Retinal pigment epithelial cell (primary cell): ENCODE data around the gene CLN3.
"Not testable (repeated sequence)": the region's sequence is repeated elsewhere in the genome, so short reads cannot be mapped to it uniquely, and the experiment has no call there.

Experiments used
- DNase-seq: peaks from one replicate; pipeline ENCODE4 v3.0.0-alpha.2; 2010; ENCODE audit warnings: low read depth
- H3K4me3 ChIP-seq: 2 replicates; pipeline ENCODE4 v1.5.1; 2011; ENCODE audit warnings: mild to moderate bottlenecking, low read length, control low read depth, moderate library complexity
- CTCF ChIP-seq: conservative IDR thresholded peaks from 2 replicates; pipeline ENCODE4 v1.5.1; 2011; ENCODE audit warnings: low read depth, low read length, control low read depth, inconsistent platforms

The CLN3 gene

GRCh38 chr16:28502290-28502689, 10.4 kb upstream of the CLN3 start:
- TF ChIP-seq CTCF, result no peak
- no peak overlapping the region for H3K4me3 ChIP-seq
- no peak for DNase-seq

- TF ChIP-seq CTCF, result no peak
- DNase-seq, result no peak
- H3K4me3 ChIP-seq, result no peak overlapping the region
Measured at GRCh38 chr16:28501258-28502232, 9.7 kb upstream of the CLN3 start.

GRCh38 chr16:28500476-28501180, 8.8 kb upstream of the CLN3 start:
- not testable (repeated sequence) for H3K4me3 ChIP-seq, DNase-seq

- H3K4me3 ChIP-seq, result no peak overlapping the region
- TF ChIP-seq CTCF, result no peak
- DNase-seq, result no peak
Measured at GRCh38 chr16:28499854-28500253, 8.0 kb upstream of the CLN3 start.

- no peak overlapping the region for H3K4me3 ChIP-seq
- DNase-seq, result no peak
- no peak for TF ChIP-seq CTCF
Measured at GRCh38 chr16:28498666-28499381, 7.0 kb upstream of the CLN3 start.

- no peak for TF ChIP-seq CTCF
- H3K4me3 ChIP-seq, result no peak overlapping the region
- DNase-seq, result no peak
Measured at GRCh38 chr16:28497861-28498599, 6.2 kb upstream of the CLN3 start.

GRCh38 chr16:28497386-28497785, 5.5 kb upstream of the CLN3 start:
- DNase-seq, result no peak
- H3K4me3 ChIP-seq, result no peak overlapping the region
- no peak for TF ChIP-seq CTCF
